OCI-LY1 (cell line): ENCODE measurements around the gene ARHGEF17.

Experiments
- H2AFZ ChIP-seq: fragments of 200-600 bp; sonication (generic), shearing (Covaris generic); 2 replicates; pipeline ENCODE4 v1.6.0; 2014; ENCODE audit warnings: antibody characterized with exemption, mild to moderate bottlenecking, low read length
- H3F3A ChIP-seq: fragments of 200-600 bp; sonication (generic), shearing (Covaris generic); 2 replicates; pipeline ENCODE4 v1.6.0; 2014; ENCODE audit warnings: mild to moderate bottlenecking, antibody characterized with exemption, low read length, moderate library complexity; ENCODE audit not compliant: insufficient read depth
- H3K27ac ChIP-seq: fragments of 200-600 bp; sonication (generic); 2 replicates; pipeline ENCODE4 v1.5.1; 2014; ENCODE audit warnings: low read length, mixed run types, mild to moderate bottlenecking, low read depth; ENCODE audit not compliant: poor library complexity, severe bottlenecking
- H3K27me3 ChIP-seq: fragments of 200-600 bp; sonication (generic); 2 replicates; pipeline ENCODE4 v1.6.0; 2014; ENCODE audit warnings: antibody characterized with exemption, mild to moderate bottlenecking, low read length, moderate library complexity; ENCODE audit not compliant: insufficient read depth
- H3K36me3 ChIP-seq: fragments of 200-600 bp; sonication (generic); 2 replicates; pipeline ENCODE4 v1.6.1; 2014; ENCODE audit warnings: mild to moderate bottlenecking, antibody characterized with exemption, low read length, moderate library complexity, mixed read lengths; ENCODE audit not compliant: insufficient read depth
- H3K4me1 ChIP-seq: fragments of 200-600 bp; sonication (generic); 2 replicates; pipeline ENCODE4 v1.5.1; 2014; ENCODE audit warnings: mild to moderate bottlenecking, low read length, moderate library complexity; ENCODE audit not compliant: insufficient read depth, severe bottlenecking
- H3K4me2 ChIP-seq: fragments of 200-600 bp; sonication (generic), shearing (Covaris generic); 2 replicates; pipeline ENCODE4 v1.6.1; 2014; ENCODE audit warnings: low read length
- H3K4me3 ChIP-seq: fragments of 200-600 bp; sonication (generic); 2 replicates; pipeline ENCODE4 v1.5.1; 2014; ENCODE audit warnings: low read length, low read depth, mild to moderate bottlenecking, mixed read lengths; ENCODE audit not compliant: poor library complexity, severe bottlenecking
- H3K79me2 ChIP-seq: fragments of 200-600 bp; shearing (Covaris generic); 2 replicates; pipeline ENCODE4 v1.6.1; 2016; ENCODE audit warnings: mixed run types, low read length, mixed read lengths; ENCODE audit not compliant: insufficient read depth
- H3K9ac ChIP-seq: fragments of 200-600 bp; sonication (generic), shearing (Covaris generic); 2 replicates; pipeline ENCODE4 v1.6.1; 2014; ENCODE audit warnings: mild to moderate bottlenecking, low read length, mixed read lengths
- H3K9me2 ChIP-seq: fragments of 200-600 bp; sonication (generic), shearing (Covaris generic); 2 replicates; pipeline ENCODE4 v1.6.1; 2014; ENCODE audit warnings: low read depth, mild to moderate bottlenecking, low read length, mixed read lengths
- H3K9me3 ChIP-seq: fragments of 200-600 bp; shearing (Covaris generic); 2 replicates; pipeline ENCODE4 v1.6.1; 2014; ENCODE audit warnings: low read length, mixed read lengths
- H4K20me1 ChIP-seq: fragments of 200-600 bp; sonication (generic), shearing (Covaris generic); 2 replicates; pipeline ENCODE4 v1.6.0; 2016; ENCODE audit warnings: mild to moderate bottlenecking, low read length; ENCODE audit not compliant: insufficient read depth
- CTCF ChIP-seq: fragments of 200-600 bp; sonication (generic), shearing (Covaris generic); IDR thresholded peaks from 2 replicates; pipeline ENCODE4 v1.5.1; 2017; ENCODE audit warnings: mild to moderate bottlenecking, antibody characterized with exemption, low read length, moderate library complexity, mixed read lengths
- EZH2 ChIP-seq: fragments of 200-600 bp; sonication (generic), shearing (Covaris generic); IDR thresholded peaks from 2 replicates; pipeline ENCODE4 v1.8.0; 2017; ENCODE audit warnings: borderline replicate concordance, mixed run types, mild to moderate bottlenecking, antibody characterized with exemption, low read length, moderate library complexity, mixed read lengths

Gene ARHGEF17

GRCh38 chr11:73404506-73405145, 96.5 kb downstream of the ARHGEF17 start:
- no peaks in the 10 kb centered on the region for H3K9me3 ChIP-seq
- H3F3A ChIP-seq: no peaks in the 10 kb centered on the region
- TF ChIP-seq CTCF (no peak), EZH2 (no peak)
- no peaks in the 10 kb centered on the region for H3K79me2 ChIP-seq
- H3K27me3 ChIP-seq: no peaks in the 10 kb centered on the region
- H3K9ac ChIP-seq: no peak overlapping the region
- H3K9me2 ChIP-seq: no peaks in the 10 kb centered on the region
- H3K4me3 ChIP-seq: no peak overlapping the region
- no peak overlapping the region for H2AFZ ChIP-seq
- H3K36me3 ChIP-seq: peaks cover 34% of the 10 kb centered on the region
- no peak overlapping the region for H3K27ac ChIP-seq
- no peak overlapping the region for H3K4me2 ChIP-seq
- H4K20me1 ChIP-seq: no peaks in the 10 kb centered on the region
- H3K4me1 ChIP-seq: no peaks in the 10 kb centered on the region

- H2AFZ ChIP-seq: no peak overlapping the region
- H3K9ac ChIP-seq: no peak overlapping the region
- H3K27ac ChIP-seq: no peak overlapping the region
- H3K36me3 ChIP-seq: peaks cover 37% of the 10 kb centered on the region
- H3K4me3 ChIP-seq: no peak overlapping the region
- no peaks in the 10 kb centered on the region for H3F3A ChIP-seq
- H3K4me2 ChIP-seq: no peak overlapping the region
- no peaks in the 10 kb centered on the region for H3K27me3 ChIP-seq
- no peaks in the 10 kb centered on the region for H3K9me2 ChIP-seq
- no peaks in the 10 kb centered on the region for H3K9me3 ChIP-seq
- H3K4me1 ChIP-seq: no peaks in the 10 kb centered on the region
- no peak for TF ChIP-seq EZH2
- no peak for TF ChIP-seq CTCF
- no peaks in the 10 kb centered on the region for H4K20me1 ChIP-seq
- no peaks in the 10 kb centered on the region for H3K79me2 ChIP-seq
Measured at GRCh38 chr11:73405146-73405510, 97.1 kb downstream of the ARHGEF17 start.

- Histone ChIP-seq H4K20me1 (no peaks in the 10 kb centered on the region), H3K4me1 (no peaks in the 10 kb centered on the region), H3K27ac (no peak overlapping the region), H3F3A (no peaks in the 10 kb centered on the region), H3K27me3 (no peaks in the 10 kb centered on the region), H2AFZ (no peak overlapping the region), H3K79me2 (no peaks in the 10 kb centered on the region), H3K36me3 (peaks cover 37% of the 10 kb centered on the region), H3K4me3 (no peak overlapping the region), H3K9me2 (no peaks in the 10 kb centered on the region), H3K9me3 (no peaks in the 10 kb centered on the region), H3K9ac (no peak overlapping the region), H3K4me2 (no peak overlapping the region)
- TF ChIP-seq EZH2 (no peak), CTCF (no peak)
Measured at GRCh38 chr11:73406131-73406530, 98.1 kb downstream of the ARHGEF17 start.
